Kidney (tissue), 14 donors: ENCODE data around the gene DYNLT4. TPM values are rescaled to one million over a fixed set of nuclear protein-coding genes. Genes with fewer than 3 reads are reported as not detected.

Experiments used
- DNase-seq, 5 donors: peaks; one replicate each; pipeline ENCODE4 v3.0.0-alpha.2; 2013 to 2020
- FAIRE-seq: peaks from 2 replicates; lab custom pipeline; 2012; peaks lifted over from hg19 to GRCh38; lab: Jason Lieb, UNC
- H3K27ac ChIP-seq, 2 donors: one replicate each; pipeline ENCODE4 v1.7.0; 2013; ENCODE audit warnings: low read depth in 2 of 2, low read length in 2 of 2, inconsistent platforms in 1 of 2
- H3K27me3 ChIP-seq: one replicate; pipeline ENCODE4 v1.7.1; 2013; ENCODE audit warnings: low read length, inconsistent platforms; ENCODE audit not compliant: control insufficient read depth, insufficient read depth
- H3K36me3 ChIP-seq, 3 donors: one replicate each; pipeline versions ENCODE4 v1.7.0 to v1.7.1; 2013; ENCODE audit warnings: low read length in 3 of 3, control low read depth in 1 of 3, inconsistent platforms in 1 of 3; ENCODE audit not compliant: insufficient read depth in 3 of 3, control insufficient read depth in 2 of 3
- H3K4me1 ChIP-seq, 3 donors: one replicate each; pipeline versions ENCODE4 v1.7.0 to v1.7.1; 2013; ENCODE audit warnings: low read length in 3 of 3, inconsistent platforms in 1 of 3, low read depth in 1 of 3; ENCODE audit not compliant: control insufficient read depth in 2 of 3, insufficient read depth in 2 of 3
- H3K4me3 ChIP-seq, 3 donors: one replicate each; pipeline versions ENCODE4 v1.7.0 to v1.8.1; 2013; ENCODE audit warnings: low read length in 3 of 3, control low read depth in 1 of 3, inconsistent platforms in 1 of 3
- H3K9ac ChIP-seq, 3 donors: one replicate each; pipeline versions ENCODE4 v1.7.0 to v1.7.1; 2013; ENCODE audit warnings: low read length in 3 of 3, control low read depth in 1 of 3, inconsistent platforms in 1 of 3
- H3K9me3 ChIP-seq, 3 donors: one replicate each; pipeline versions ENCODE4 v1.7.0 to v1.7.1; 2013; ENCODE audit warnings: low read length in 3 of 3, control low read depth in 1 of 3, inconsistent platforms in 1 of 3; ENCODE audit not compliant: control insufficient read depth in 2 of 3, insufficient read depth in 1 of 3
- intact Hi-C: fragments of 100-400 bp; cut with DNase I; formaldehyde crosslinking; loops from one replicate; pipeline ENCODE4 v1.11.1; 2022
- polyA plus RNA-seq: library from polyadenylated mRNA; stranded (reverse); fragments of 350-450 nt; fragmentation: Illumina TruSeq; extraction: RNeasy Lipid Tissue Mini Kit (QIAGEN cat#74804); gene quantifications from one replicate; pipeline ENCODE4 v1.2.3, GENCODE V29; 2014; ENCODE audit warnings: low read depth, low replicate concordance; ENCODE audit not compliant: insufficient read depth
- total RNA-seq: library from RNA; stranded (reverse); fragmentation: NEBNext Ultra II Directional; extraction: Animal tissue kit (Norgen Biotek cat#: 25700); gene quantifications from one replicate; pipeline ENCODE4 v1.2.1, GENCODE V29; 2021
- TF ChIP-seq, protein P1 (sequence below): IDR thresholded peaks from 3 replicates; pipeline ENCODE4 v1.5.1; 2012; ENCODE audit warnings: mild to moderate bottlenecking, moderate library complexity, borderline replicate concordance; ENCODE audit not compliant: insufficient read depth; ENCODE audit errors: extremely low read depth
- donor health status: control.
- donor health status: control.
- donor health status: control.
- donor health status: control.
- donor health status: control.
- donor health status: DM: yes; HTN: yes; CAD: no.
- donor health status: Normal renal cell carcinoma (clear cell type).

DYNLT4 gene
- total and polyA plus RNA-seq, 2 donors from 2014 or later, result 1.2 TPM; not detected in 1

DNA sequence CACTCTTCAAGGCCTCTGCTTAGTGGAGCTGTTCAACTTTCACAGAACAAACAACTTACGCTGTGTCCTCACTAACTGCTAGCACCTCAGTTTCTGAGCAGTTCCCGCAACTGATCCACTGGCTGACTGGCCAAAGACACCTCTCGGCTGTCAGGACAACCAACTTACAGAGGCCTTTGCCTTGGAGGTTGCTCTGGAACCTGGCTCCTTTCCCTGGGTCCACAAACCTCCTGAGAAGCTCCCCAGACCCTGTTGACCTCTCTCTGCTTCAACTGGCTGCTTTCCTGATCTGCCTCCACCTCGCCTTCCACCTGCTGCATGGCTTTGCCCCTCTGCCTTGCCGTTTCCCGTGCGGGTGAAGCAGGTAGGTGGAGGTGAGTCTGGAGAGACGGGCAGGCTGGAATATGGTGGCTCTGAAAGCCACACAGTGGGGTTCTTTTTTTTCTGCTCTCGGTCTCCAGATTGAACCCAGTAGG, 14.1 kb upstream of the DYNLT4 start:
- FAIRE-seq, result no peak
- intact Hi-C loops, result no loop called here
- DNase-seq, result peak in 1 of 5 donors; percentile 52
- Histone ChIP-seq H3K4me3 (no peak overlapping the region), H3K27ac (no peak overlapping the region), H3K27me3 (no peaks in the 10 kb centered on the region), H3K4me1 (peaks cover 0 to 12% (median 0%) of the 10 kb centered on the region in 3 donors), H3K36me3 (no peaks in the 10 kb centered on the region), H3K9ac (no peak overlapping the region), H3K9me3 (no peaks in the 10 kb centered on the region)
- TF ChIP-seq, protein P1, sequence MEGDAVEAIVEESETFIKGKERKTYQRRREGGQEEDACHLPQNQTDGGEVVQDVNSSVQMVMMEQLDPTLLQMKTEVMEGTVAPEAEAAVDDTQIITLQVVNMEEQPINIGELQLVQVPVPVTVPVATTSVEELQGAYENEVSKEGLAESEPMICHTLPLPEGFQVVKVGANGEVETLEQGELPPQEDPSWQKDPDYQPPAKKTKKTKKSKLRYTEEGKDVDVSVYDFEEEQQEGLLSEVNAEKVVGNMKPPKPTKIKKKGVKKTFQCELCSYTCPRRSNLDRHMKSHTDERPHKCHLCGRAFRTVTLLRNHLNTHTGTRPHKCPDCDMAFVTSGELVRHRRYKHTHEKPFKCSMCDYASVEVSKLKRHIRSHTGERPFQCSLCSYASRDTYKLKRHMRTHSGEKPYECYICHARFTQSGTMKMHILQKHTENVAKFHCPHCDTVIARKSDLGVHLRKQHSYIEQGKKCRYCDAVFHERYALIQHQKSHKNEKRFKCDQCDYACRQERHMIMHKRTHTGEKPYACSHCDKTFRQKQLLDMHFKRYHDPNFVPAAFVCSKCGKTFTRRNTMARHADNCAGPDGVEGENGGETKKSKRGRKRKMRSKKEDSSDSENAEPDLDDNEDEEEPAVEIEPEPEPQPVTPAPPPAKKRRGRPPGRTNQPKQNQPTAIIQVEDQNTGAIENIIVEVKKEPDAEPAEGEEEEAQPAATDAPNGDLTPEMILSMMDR, result no peak

DNA sequence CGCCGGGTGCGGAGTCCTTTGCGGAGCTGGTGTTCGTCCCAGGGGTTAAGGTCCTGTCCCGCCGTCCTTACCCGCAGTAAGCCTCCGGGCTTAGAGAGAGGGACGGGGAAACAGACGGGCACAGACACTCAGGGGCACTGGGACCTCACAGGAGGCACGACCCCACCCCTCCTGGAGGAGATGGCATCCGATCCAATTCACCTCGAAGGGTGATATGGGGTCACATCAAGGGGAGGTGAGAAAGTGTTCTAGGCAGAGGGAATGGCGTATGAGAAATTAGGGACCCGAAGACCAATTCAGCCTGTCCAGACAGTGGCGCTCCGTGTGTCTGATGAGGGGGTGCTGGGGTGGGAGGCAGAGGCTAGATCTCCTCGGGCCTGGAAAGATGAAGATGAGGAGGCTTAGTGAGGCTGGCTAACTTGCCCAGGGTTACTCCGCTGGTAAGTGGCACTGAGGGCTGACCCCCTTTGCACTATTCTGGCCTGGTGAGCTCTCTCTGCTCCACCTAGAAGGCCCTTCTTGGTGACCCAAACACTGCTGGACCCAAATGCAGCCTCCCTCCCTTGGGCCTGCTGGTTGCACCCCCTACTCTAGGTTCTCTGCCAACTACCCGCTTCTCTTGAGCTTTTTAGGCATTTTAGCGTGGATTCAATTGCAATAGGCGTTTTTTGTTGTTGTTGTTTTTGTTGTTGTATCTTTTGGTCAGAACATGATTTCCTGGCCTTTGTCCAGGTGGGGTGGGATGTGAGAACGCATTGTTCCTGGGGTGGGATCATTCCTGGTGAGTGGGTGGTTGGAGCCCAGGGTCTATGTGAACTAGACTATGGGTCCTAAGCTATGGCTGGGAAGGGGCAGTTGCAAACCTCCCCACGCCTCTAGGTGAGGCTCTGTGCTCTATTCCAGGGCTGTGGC, 13.4 kb upstream of the DYNLT4 start:
- TF ChIP-seq, protein P1, result no peak
- peak overlapping the region; percentile 74 to 98 (median 96) for H3K9ac ChIP-seq
- intact Hi-C loops, result no loop called here

DNA sequence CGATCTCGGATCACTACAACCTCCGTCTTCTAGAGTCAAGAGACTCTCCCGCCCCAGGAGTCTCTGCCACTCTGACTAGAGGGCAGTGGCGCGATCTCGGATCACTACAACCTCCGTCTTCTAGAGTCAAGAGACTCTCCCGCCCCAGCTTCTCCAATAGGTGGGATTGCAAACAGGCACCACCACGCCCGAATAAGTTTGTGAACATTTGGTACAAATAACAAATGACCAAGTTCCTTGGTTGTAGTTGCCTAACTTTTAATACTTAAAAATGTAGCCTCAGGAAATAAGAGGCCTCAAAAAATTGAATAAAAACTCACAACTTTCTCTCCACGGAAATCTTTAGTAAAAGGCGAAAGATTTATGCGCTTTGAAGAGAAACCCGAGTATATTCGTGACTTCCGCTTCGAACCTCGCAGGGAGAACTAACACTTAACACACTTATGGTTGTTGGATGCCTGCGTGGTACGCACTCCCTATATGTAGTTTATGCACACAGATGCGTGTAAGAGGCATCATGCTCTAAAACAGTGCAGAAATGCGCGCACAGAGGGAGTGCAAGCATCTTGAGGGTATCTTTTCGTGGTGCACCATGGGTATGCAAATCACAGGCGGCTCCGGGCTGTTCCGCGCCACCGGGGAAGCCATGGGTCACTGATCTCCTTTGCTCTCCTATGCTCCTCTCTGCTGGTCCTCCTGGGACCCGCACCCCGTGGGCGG, 12.6 kb upstream of the DYNLT4 start:
- FAIRE-seq (peak; percentile 42), DNase-seq (peak; percentile 84 to 95 (median 94))
- intact Hi-C loops, result no loop called here
- peak overlapping the region; percentile 74 to 98 (median 96) for H3K9ac ChIP-seq
- H3K36me3 ChIP-seq, result no peaks in the 10 kb centered on the region
- no peaks in the 10 kb centered on the region for H3K9me3 ChIP-seq
- TF ChIP-seq, protein P1, result no peak
- H3K4me1 ChIP-seq, result peaks cover 0 to 12% (median 0%) of the 10 kb centered on the region in 3 donors
- H3K4me3 ChIP-seq, result peak overlapping the region; percentile 78 to 87 (median 79)
- no peaks in the 10 kb centered on the region for H3K27me3 ChIP-seq
- H3K27ac ChIP-seq, result peak overlapping the region; percentile 97 to 98

More for the DNA sequence above, 13.4 kb upstream of the DYNLT4 start:
- H3K4me3 ChIP-seq, result peak overlapping the region; percentile 78 to 87 (median 79)
- no peaks in the 10 kb centered on the region for H3K27me3 ChIP-seq
- H3K9me3 ChIP-seq, result no peaks in the 10 kb centered on the region
- peaks cover 0 to 12% (median 0%) of the 10 kb centered on the region in 3 donors for H3K4me1 ChIP-seq
- DNase-seq, result peak in 1 of 5 donors; percentile 70
- FAIRE-seq, result no peak
- no peaks in the 10 kb centered on the region for H3K36me3 ChIP-seq
- H3K27ac ChIP-seq, result peak overlapping the region; percentile 97 to 98
